GM19452 (cell line): ENCODE results near the gene IL32.
"Not testable (repeated sequence)": the region's sequence is repeated elsewhere in the genome, so short reads cannot be mapped to it uniquely, and the experiment has no call there.

Source experiments
- ATAC-seq: cut with Tn5 transposase; IDR thresholded peaks from one replicate; pipeline ENCODE4 v1.9.1; 2021; ENCODE audit not compliant: unreplicated experiment

IL32 gene

GRCh38 chr16:3051009-3051408 is 14.4 kb upstream of the IL32 start:
- no peak for ATAC-seq

GRCh38 chr16:3051494-3051893 is 13.9 kb upstream of the IL32 start:
- no peak for ATAC-seq

GRCh38 chr16:3052571-3053329 is 12.7 kb upstream of the IL32 start:
- not testable (repeated sequence) for ATAC-seq

- not testable (repeated sequence) for ATAC-seq
These were observed 12.1 kb upstream of the IL32 start for GRCh38 chr16:3053330-3053710.

GRCh38 chr16:3054965-3055733 is 10.3 kb upstream of the IL32 start:
- no peak for ATAC-seq

- not testable (repeated sequence) for ATAC-seq
These were observed 9.7 kb upstream of the IL32 start for GRCh38 chr16:3055734-3056115.

GRCh38 chr16:3056336-3057180 is 8.9 kb upstream of the IL32 start:
- no peak for ATAC-seq

- ATAC-seq: no peak
These were observed 8.0 kb upstream of the IL32 start for GRCh38 chr16:3057181-3058138.

- peak; percentile 33 for ATAC-seq
These were observed 7.1 kb upstream of the IL32 start for GRCh38 chr16:3058139-3059030.

- ATAC-seq: peak; percentile 68
These were observed 6.3 kb upstream of the IL32 start for GRCh38 chr16:3059041-3059722.

- ATAC-seq: no peak
These were observed 5.7 kb upstream of the IL32 start for GRCh38 chr16:3059723-3060242.

GRCh38 chr16:3060339-3061127 is 4.9 kb upstream of the IL32 start:
- no peak for ATAC-seq

- ATAC-seq: no peak
These were observed 2.9 kb upstream of the IL32 start for GRCh38 chr16:3062553-3062952.

GRCh38 chr16:3063625-3064386 is 1.6 kb upstream of the IL32 start:
- no peak for ATAC-seq

GRCh38 chr16:3065742-3066439 is 451 bp downstream of the IL32 start:
- no peak for ATAC-seq

GRCh38 chr16:3066440-3066748 is 954 bp downstream of the IL32 start:
- no peak for ATAC-seq

GRCh38 chr16:3068487-3068886 is 3.0 kb downstream of the IL32 start:
- no peak for ATAC-seq
